ENCODE data around the gene NCOA1.
"Not testable (repeated sequence)": the region's sequence is repeated elsewhere in the genome, so short reads cannot be mapped to it uniquely, and the experiment has no call there.

NCOA1 gene

GRCh38 chr2:24676493-24676892 lies 185.4 kb downstream of the NCOA1 start:
- no peak overlapping the region for H3K27ac ChIP-seq (ENCODE audit: low read depth, low read length)
- no peaks in the 10 kb centered on the region for H3K9me2 ChIP-seq (replicated peaks; ENCODE audit: control insufficient read depth, low read length)
- H3F3A ChIP-seq (ENCODE audit: control insufficient read depth, insufficient read depth), result no peaks in the 10 kb centered on the region
- H3K9me3 ChIP-seq (ENCODE audit: control insufficient read depth, insufficient read depth, low read length), result no peaks in the 10 kb centered on the region
- peaks cover 6% of the 10 kb centered on the region; the same call in 1 of the 2 replicates for H3K4me1 ChIP-seq (ENCODE audit: control insufficient read depth, low read length)
- H3K27me3 ChIP-seq (ENCODE audit: control insufficient read depth, low read length), result no peaks in the 10 kb centered on the region
- TF ChIP-seq EZH2phosphoT487 (IDR thresholded peaks at IDR 0.05; ENCODE audit: borderline replicate concordance, low read length) (no peak), CTCF (IDR thresholded peaks at IDR 0.05; ENCODE audit: low read depth, low read length, poor library complexity, severe bottlenecking) (no peak)
- H3K36me3 ChIP-seq (ENCODE audit: control insufficient read depth, low read length), result no peaks in the 10 kb centered on the region
- no peaks in the 10 kb centered on the region for H3K79me2 ChIP-seq (ENCODE audit: control insufficient read depth, low read length)
- H4K20me1 ChIP-seq (ENCODE audit: control insufficient read depth, insufficient read depth, low read depth, low read length), result no peaks in the 10 kb centered on the region
- H3K4me2 ChIP-seq (ENCODE audit: low read length), result no peak overlapping the region
- no peak overlapping the region for H3K4me3 ChIP-seq (ENCODE audit: low read length)

- not testable (repeated sequence) for H3K27ac ChIP-seq (ENCODE audit: low read depth, low read length); H3K79me2 ChIP-seq (ENCODE audit: control insufficient read depth, low read length); H3K36me3 ChIP-seq (ENCODE audit: control insufficient read depth, low read length); H3K9me2 ChIP-seq (replicated peaks; ENCODE audit: control insufficient read depth, low read length); H4K20me1 ChIP-seq (ENCODE audit: control insufficient read depth, insufficient read depth, low read depth, low read length); H3K4me1 ChIP-seq (ENCODE audit: control insufficient read depth, low read length); H3K4me2 ChIP-seq (ENCODE audit: low read length); H3K4me3 ChIP-seq (ENCODE audit: low read length); H3F3A ChIP-seq (ENCODE audit: control insufficient read depth, insufficient read depth); H3K9me3 ChIP-seq (ENCODE audit: control insufficient read depth, insufficient read depth, low read length); H3K27me3 ChIP-seq (ENCODE audit: control insufficient read depth, low read length)
Measured at GRCh38 chr2:24678066-24678465, 187.0 kb downstream of the NCOA1 start.

- Histone ChIP-seq H3K36me3 (ENCODE audit: control insufficient read depth, low read length) (no peaks in the 10 kb centered on the region), H3F3A (ENCODE audit: control insufficient read depth, insufficient read depth) (no peaks in the 10 kb centered on the region), H3K79me2 (ENCODE audit: control insufficient read depth, low read length) (no peaks in the 10 kb centered on the region), H3K27me3 (ENCODE audit: control insufficient read depth, low read length) (no peaks in the 10 kb centered on the region), H3K4me2 (ENCODE audit: low read length) (no peak overlapping the region), H4K20me1 (ENCODE audit: control insufficient read depth, insufficient read depth, low read depth, low read length) (no peaks in the 10 kb centered on the region), H3K4me3 (ENCODE audit: low read length) (no peak overlapping the region), H3K4me1 (ENCODE audit: control insufficient read depth, low read length) (no peaks in the 10 kb centered on the region), H3K9me2 (replicated peaks; ENCODE audit: control insufficient read depth, low read length) (no peaks in the 10 kb centered on the region), H3K27ac (ENCODE audit: low read depth, low read length) (no peak overlapping the region), H3K9me3 (ENCODE audit: control insufficient read depth, insufficient read depth, low read length) (no peaks in the 10 kb centered on the region)
- TF ChIP-seq EZH2phosphoT487 (IDR thresholded peaks at IDR 0.05; ENCODE audit: borderline replicate concordance, low read length) (no peak), CTCF (IDR thresholded peaks at IDR 0.05; ENCODE audit: low read depth, low read length, poor library complexity, severe bottlenecking) (no peak)
Measured at GRCh38 chr2:24680196-24680595, 189.1 kb downstream of the NCOA1 start.

- TF ChIP-seq EZH2phosphoT487 (IDR thresholded peaks at IDR 0.05; ENCODE audit: borderline replicate concordance, low read length) (no peak), CTCF (IDR thresholded peaks at IDR 0.05; ENCODE audit: low read depth, low read length, poor library complexity, severe bottlenecking) (no peak)
- Histone ChIP-seq H4K20me1 (ENCODE audit: control insufficient read depth, insufficient read depth, low read depth, low read length) (no peaks in the 10 kb centered on the region), H3F3A (ENCODE audit: control insufficient read depth, insufficient read depth) (no peaks in the 10 kb centered on the region), H3K4me2 (ENCODE audit: low read length) (no peak overlapping the region), H3K9me3 (ENCODE audit: control insufficient read depth, insufficient read depth, low read length) (no peaks in the 10 kb centered on the region), H3K9me2 (replicated peaks; ENCODE audit: control insufficient read depth, low read length) (no peaks in the 10 kb centered on the region), H3K4me1 (ENCODE audit: control insufficient read depth, low read length) (no peaks in the 10 kb centered on the region), H3K79me2 (ENCODE audit: control insufficient read depth, low read length) (no peaks in the 10 kb centered on the region), H3K36me3 (ENCODE audit: control insufficient read depth, low read length) (no peaks in the 10 kb centered on the region), H3K27me3 (ENCODE audit: control insufficient read depth, low read length) (no peaks in the 10 kb centered on the region), H3K4me3 (ENCODE audit: low read length) (no peak overlapping the region), H3K27ac (ENCODE audit: low read depth, low read length) (no peak overlapping the region)
Measured at GRCh38 chr2:24682304-24682703, 191.2 kb downstream of the NCOA1 start.
